ENCODE results near the gene SH3BGR.

Gene SH3BGR

GRCh38 chr21:39510240-39510639 is 58.5 kb downstream of the SH3BGR start:
- DNase-seq (ENCODE audit: low read depth, low spot score), result no peak
- no peak overlapping the region for H3K27ac ChIP-seq

- no peak for DNase-seq (ENCODE audit: low read depth, low spot score)
- H3K27ac ChIP-seq, result no peak overlapping the region
Measured at GRCh38 chr21:39511102-39511501, 59.3 kb downstream of the SH3BGR start.

DNA sequence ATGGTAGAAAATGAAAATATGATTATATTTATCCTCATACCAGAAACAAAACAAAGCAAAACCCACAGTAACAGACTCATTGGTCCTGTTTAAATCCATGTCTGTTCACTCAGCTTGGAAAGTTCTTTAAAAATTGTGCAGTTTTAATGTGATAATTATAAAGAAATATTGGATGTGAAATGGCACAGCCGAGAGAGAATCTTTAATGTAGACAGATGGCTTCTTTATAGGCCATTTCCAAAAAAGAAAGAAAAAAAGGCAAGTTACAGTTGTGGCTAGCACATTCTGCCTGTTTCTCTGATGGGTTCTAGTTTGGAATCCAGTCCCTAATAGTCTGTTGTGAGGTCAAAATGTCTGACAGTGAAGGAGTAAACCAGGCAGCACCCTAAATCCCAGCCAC is 62.0 kb downstream of the SH3BGR start:
- H3K27ac ChIP-seq, result no peak overlapping the region
- DNase-seq (ENCODE audit: low read depth, low spot score), result no peak

DNA sequence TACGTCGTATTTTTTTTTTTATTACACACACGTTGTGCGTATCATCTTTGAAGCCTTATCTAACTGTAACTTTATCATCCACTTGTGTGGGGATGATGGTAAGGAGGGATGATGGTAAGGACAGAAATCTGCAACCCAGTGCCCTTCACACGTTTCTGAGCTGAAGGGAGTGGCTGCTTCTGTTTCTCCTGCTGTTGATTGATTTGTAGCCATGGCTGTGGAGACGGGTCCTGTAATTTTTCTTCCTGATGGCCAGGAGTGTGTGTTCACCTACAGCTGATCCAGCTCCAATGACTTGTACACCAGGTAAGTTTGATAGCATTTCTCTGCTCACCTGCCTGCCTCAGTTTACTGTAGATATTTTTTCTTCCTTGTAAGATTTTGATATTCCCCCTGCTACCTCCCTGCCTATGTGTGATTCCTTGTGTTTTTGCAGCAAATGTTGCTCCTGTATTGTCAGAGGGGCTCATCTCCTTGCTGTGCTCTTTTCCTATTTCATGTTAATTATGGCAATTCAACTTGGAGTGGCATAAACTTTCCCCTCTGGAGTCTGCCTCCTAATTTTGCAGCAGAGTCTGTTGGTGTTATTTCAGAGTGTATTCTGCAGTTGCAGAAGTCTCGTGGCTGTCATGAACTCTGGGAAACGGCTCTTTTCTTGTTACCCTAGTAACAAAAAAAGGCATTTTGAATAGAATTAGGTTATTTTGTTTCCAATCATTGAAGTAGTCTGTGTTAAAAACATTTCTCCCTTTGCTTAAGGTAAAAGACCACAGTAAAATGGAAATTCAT is 64.1 kb downstream of the SH3BGR start:
- no peak for DNase-seq (ENCODE audit: low read depth, low spot score)
- no peak overlapping the region for H3K27ac ChIP-seq

- no peak overlapping the region for H3K27ac ChIP-seq
- DNase-seq (ENCODE audit: low read depth, low spot score), result no peak
Measured at GRCh38 chr21:39518055-39518846, 66.5 kb downstream of the SH3BGR start.

DNA sequence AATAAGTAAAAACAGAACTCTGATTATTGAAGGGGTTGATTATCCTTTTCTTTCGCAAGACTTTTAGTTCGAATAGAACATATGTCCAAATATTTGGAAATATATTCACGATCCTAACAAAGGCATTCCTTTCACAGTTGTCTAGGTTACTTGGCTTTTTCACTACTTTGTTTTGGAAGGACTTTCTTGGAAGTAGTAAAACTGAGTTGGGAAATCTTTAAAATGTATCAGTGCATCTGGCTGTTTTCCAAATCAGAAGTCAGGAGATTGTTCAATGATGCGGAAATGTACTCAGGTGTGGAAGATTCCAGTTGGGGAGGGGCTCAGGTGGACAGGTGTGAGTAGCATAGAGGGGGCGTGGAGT is 67.1 kb downstream of the SH3BGR start:
- no peak overlapping the region for H3K27ac ChIP-seq
- no peak for DNase-seq (ENCODE audit: low read depth, low spot score)

DNA sequence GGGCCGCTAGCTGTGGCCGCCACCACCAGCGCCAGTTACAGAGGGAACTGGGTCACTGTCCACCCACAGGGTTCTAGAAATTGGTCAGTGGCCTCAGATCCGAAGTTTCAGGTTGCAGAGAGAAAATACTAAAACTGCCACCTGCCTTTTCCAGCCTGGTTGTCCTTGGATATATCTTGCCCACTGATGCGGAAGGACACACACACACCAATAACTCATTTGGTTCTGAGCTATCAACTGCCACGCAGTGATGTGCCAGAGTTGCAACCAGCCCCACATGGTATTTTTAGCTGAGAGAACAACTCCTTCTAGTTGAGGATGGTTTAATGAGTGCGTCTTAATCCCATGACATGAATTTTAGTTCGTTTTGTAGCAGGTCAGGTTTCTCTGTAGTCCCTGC is 68.1 kb downstream of the SH3BGR start:
- no peak overlapping the region for H3K27ac ChIP-seq
- no peak for DNase-seq (ENCODE audit: low read depth, low spot score)

DNA sequence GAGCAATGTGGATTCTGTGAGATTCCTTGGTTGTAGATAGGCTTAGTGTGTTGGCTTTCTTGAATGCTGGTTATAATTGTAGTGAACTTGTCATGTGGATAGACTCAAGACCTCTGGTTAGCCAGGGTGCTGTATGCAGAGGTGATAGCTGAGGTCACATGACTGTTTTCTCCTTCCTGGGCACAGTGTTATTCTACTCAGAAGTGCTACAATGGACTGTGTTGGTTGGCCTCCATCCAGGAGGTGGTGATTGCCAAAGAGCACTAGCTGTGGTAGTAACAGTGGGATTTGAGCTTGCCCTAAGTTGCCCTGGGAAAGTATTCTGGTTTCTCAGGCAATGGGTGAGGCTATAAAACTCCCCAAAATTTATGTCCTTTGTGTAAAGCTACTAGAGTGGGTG is 71.6 kb downstream of the SH3BGR start:
- H3K27ac ChIP-seq, result no peak overlapping the region
- DNase-seq (ENCODE audit: low read depth, low spot score), result no peak

GRCh38 chr21:39523915-39524314 is 72.1 kb downstream of the SH3BGR start:
- no peak overlapping the region for H3K27ac ChIP-seq
- no peak for DNase-seq (ENCODE audit: low read depth, low spot score)

DNA sequence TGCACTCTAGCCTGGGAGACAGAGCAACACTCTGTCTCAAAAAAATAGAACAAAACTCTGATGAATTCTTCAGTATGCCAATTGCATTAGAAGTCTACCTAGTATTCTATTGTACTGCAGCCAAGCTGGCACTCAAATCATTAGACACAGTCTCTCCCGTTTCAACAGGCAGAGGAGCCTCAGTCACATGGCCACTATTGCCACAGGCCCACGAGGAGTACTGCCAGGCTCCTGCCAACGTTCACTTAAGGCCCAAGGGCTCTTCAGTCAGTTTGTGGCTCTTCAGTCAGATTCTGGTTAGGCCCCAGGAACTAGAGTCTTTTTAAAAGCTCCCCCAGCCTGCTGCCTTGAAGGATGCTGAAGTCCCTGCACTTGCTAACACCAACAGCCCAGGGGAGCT is 73.4 kb downstream of the SH3BGR start:
- no peak for DNase-seq (ENCODE audit: low read depth, low spot score)
- H3K27ac ChIP-seq, result no peak overlapping the region

DNA sequence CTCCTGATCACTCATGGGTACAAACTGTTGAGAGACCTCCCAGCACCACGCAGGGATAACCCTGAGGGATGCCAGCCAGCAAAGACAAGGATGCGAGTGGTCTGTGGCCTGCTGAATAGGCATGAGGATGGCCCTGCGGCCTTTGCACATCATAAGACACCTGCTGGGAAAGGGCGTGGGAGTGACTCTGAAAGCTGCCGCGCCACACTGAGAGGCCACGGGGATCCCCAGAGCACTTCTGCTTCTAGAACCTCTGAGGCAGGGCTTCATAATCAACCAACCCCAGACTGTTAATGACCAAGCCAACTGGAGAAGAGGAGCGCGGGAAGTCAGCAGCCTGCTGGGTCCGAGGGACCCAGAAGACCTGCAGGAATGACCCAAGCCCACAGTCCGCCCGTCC is 73.8 kb downstream of the SH3BGR start:
- no peak for DNase-seq (ENCODE audit: low read depth, low spot score)
- no peak overlapping the region for H3K27ac ChIP-seq

DNA sequence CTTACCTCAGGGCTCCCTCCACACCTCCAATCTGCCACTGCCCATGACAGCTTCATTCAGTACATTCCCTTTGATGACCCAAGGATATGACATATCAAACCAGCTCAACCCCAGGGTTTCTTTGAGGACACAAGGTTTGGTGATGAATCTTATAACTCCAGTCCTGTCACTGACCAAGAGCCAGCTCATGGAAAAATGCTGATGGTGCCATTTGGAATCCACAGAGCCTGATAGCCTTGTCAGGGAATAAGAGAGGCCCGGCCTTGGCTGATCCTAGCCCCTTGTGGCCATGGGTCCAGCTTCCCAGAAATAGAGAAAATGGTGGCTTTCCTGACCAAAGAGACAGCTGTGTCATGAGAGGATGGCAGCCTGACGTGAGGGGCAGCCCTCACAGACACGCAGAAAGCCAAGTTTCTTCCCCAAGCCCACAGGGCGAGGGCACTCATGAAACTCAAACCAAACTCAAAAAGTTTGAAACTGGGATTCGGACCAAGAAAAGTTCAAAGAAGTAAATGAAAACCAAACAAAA is 75.4 kb downstream of the SH3BGR start:
- no peak overlapping the region for H3K27ac ChIP-seq
- DNase-seq (ENCODE audit: low read depth, low spot score), result no peak

- no peak for DNase-seq (ENCODE audit: low read depth, low spot score)
Measured at GRCh38 chr21:39527664-39528381, 76.1 kb downstream of the SH3BGR start.

GRCh38 chr21:39529026-39529425 is 77.3 kb downstream of the SH3BGR start:
- DNase-seq (ENCODE audit: low read depth, low spot score), result no peak
- H3K27ac ChIP-seq, result no peak overlapping the region

More at GRCh38 chr21:39527664-39528381, 76.1 kb downstream of the SH3BGR start:
- no peak overlapping the region for H3K27ac ChIP-seq

DNA sequence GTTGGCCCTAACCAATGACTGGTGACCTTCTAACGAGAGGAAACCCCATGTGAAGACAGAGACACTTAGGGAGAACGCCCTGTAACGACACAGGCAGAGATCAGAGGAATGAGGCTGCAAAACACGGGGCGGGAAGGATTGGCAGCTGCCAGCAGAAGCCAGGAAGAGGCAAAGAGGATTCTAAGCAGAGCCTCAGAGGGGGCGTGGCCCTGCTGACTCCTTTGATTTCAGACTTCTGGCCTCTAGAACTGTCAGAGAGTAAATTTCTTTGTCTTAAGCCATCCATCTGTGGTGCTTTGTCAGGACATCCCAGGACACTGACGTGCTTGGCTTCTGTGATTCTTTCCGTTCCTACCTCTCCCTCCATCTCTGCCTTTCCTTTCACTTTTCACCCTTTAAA is 79.3 kb downstream of the SH3BGR start:
- DNase-seq (ENCODE audit: low read depth, low spot score), result no peak

GRCh38 chr21:39531840-39532239 is 80.1 kb downstream of the SH3BGR start:
- no peak overlapping the region for H3K27ac ChIP-seq
- no peak for DNase-seq (ENCODE audit: low read depth, low spot score)

More for the DNA sequence above, 79.3 kb downstream of the SH3BGR start:
- no peak overlapping the region for H3K27ac ChIP-seq

GRCh38 chr21:39533545-39534380 is 82.0 kb downstream of the SH3BGR start:
- H3K27ac ChIP-seq, result no peak overlapping the region
- DNase-seq (ENCODE audit: low read depth, low spot score), result no peak

DNA sequence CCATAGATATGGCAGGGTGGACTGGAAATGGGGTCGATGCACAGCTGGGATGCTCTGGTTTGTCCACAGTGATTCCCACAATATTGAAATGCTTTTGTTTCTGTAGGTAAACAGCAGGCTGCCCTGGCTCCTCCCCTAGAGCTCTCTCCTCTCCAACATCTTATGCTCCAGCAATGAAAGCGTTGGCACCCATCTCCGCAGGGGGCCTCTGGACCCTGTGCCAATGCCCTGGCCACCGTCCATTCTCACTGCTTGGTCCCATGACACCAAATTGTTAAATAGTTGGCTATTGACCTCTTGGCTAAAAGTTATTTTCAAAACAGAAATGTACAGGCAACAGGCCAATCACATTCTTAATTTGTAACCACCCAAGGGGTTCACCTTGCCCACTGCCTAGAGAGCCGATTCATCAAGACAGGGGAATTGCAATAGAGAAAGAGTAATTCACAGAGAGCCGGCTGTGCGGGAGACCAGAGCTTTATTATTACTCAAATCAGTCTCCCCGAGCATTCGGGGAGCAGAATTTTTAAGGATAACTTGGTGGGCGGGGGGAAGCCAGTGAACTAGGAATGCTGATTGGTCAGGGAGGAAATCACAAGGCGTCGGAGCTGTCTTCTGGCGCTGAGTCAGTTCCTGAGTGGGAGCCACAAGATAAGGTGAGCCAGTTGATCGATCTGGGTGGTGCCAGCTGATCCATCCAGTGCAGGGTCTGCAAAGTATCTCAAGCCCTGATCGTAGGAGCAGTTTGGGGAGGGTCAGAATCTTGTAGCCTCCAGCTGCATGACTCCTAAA is 84.1 kb downstream of the SH3BGR start:
- no peak overlapping the region for H3K27ac ChIP-seq
- DNase-seq (ENCODE audit: low read depth, low spot score), result no peak

DNA sequence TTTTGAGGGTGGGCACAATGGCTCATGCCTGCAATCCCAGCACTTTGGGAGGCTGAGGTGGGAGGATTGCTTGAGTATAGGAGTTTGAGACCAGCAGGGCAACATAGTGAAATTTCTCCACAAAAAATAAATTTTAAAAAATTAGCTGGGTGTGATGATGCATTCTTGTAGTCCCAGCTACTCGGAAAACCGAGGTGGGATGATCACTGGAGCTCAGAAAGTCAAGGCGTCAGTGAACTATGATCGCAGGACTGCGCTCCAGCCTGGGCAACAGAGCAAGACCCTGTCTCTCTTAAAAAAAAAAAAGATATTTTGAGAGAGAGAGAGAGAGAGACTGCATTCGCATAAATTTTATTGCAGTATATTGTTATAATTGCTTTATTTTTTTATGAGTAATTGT is 85.1 kb downstream of the SH3BGR start:
- no peak for DNase-seq (ENCODE audit: low read depth, low spot score)
- no peak overlapping the region for H3K27ac ChIP-seq
